Activated B cell treated with CpG ODN at 0.5 μM for 24 hours (primary cell): ENCODE measurements around the gene ZNF296. TPM values are rescaled to one million over a fixed set of nuclear protein-coding genes. Genes with fewer than 3 reads are reported as not detected.

ENCODE experiments used
- ATAC-seq: fragments of 200-7000 bp; cut with Tn5 transposase; one replicate; pipeline ENCODE4 v1.10.0; 2021; ENCODE audit warnings: low read depth, mild to moderate bottlenecking, moderate library complexity
- CTCF ChIA-PET: fragments of 350-600 bp; sonication (Branson Sonifier 250); formaldehyde crosslinking; loops from one replicate; lab custom pipeline; 2021; ENCODE audit warnings: antibody characterized with exemption; lab: Charles Lee
- POLR2A ChIA-PET: fragments of 350-600 bp; sonication (Branson Sonifier 250); formaldehyde crosslinking; loops from one replicate; lab custom pipeline; 2021; ENCODE audit warnings: antibody characterized with exemption; lab: Charles Lee
- DNase-seq: peaks from one replicate; pipeline ENCODE4 v3.0.0; 2022
- H3K27ac Mint-ChIP-seq: one replicate; pipeline ENCODE4 v1.8.0; 2020; ENCODE audit warnings: mixed read lengths
- H3K27me3 Mint-ChIP-seq: one replicate; pipeline ENCODE4 v1.8.0; 2021; ENCODE audit warnings: mixed read lengths
- H3K36me3 Mint-ChIP-seq: one replicate; pipeline ENCODE4 v1.8.0; 2021; ENCODE audit warnings: low read depth, mixed read lengths
- H3K4me1 Mint-ChIP-seq: one replicate; pipeline ENCODE4 v1.8.0; 2021; ENCODE audit warnings: mixed read lengths
- H3K4me3 Mint-ChIP-seq: one replicate; pipeline ENCODE4 v1.8.0; 2020; ENCODE audit warnings: mild to moderate bottlenecking, mixed read lengths
- H3K9me3 Mint-ChIP-seq: one replicate; pipeline ENCODE4 v1.8.0; 2020; ENCODE audit warnings: mixed read lengths
- intact Hi-C: fragments of 100-400 bp; cut with micrococcal nuclease; formaldehyde crosslinking; loops from one replicate; pipeline ENCODE4 v1.15.1; 2024
- total RNA-seq: library from RNA; stranded (reverse); gene quantifications from 2 replicates; pipeline ENCODE4 v1.2.3, GENCODE V29; 2022
- TF ChIP-seq, protein P1 (sequence below): fragments of 200-600 bp; IDR thresholded peaks from one replicate; pipeline ENCODE4 v1.8.0; 2022; ENCODE audit warnings: antibody characterized with exemption, mild to moderate bottlenecking

The ZNF296 gene
- 27.8 and 28.0 TPM in 2 replicates for total RNA-seq

DNA sequence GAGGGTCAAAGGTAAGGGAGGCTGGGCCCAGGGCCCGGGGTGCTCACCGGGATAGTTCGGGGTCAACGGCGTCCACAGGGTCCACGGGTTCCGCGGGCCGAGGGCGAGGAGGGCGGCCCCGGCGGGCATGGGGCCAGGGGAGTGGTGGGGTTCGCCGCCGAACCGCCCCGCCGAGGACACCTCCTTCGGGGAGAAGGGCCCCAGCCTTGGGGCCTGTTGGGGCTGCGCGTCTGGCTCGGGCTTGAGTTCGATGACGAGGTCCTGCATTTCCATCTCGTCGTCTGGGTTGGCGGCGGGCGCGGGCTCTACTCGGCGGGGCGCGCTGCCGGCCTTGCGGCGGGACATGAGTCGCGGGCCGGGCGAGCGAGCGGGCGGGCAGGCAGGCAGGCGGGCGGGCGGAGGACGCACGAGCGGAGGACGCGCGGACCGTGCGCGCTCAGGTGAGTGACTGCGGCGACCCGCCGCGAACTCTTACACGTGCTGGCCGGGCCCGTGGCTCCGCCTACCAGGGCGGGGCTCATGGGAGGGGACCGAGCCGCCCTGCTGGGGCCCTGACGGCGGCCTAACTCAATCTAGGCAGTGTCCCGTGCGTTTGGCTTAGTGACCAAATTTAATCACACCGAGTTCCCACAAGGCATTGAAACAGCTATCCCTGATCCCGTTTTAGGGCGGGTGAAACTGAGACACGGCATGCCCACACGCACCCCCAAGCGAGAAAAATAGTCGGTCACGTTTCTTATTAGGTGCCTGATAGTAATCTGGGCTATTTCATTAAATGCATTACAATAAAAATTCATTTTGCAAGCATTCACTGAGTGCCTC lies at the start of gene ZNF296:
TSS of gene ZNF296 (minus strand) at position 450 of the 822 bp plus-strand sequence. CDS start at position 345, 105 bp downstream.
- Mint-ChIP-seq H3K27me3 (no peaks in the 10 kb centered on the region), H3K27ac (peak within 1 kb of the TSS; percentile 90), H3K36me3 (peaks cover 39% of the 10 kb centered on the region), H3K4me1 (peaks cover 59% of the 10 kb centered on the region), H3K9me3 (no peaks in the 10 kb centered on the region), H3K4me3 (peak within 1 kb of the TSS; percentile 93)
- ChIA-PET POLR2A (interaction anchor here (0.9 to 3.4 kb wide), 10 partner anchors 16 to 186 kb away, joined by 3 to 45 read pairs (median 6); partner anchors contain the start of genes BLOC1S3, CLPTM1, PPP1R37 and RELB), CTCF (no interaction called here)
- TF ChIP-seq, protein P1, sequence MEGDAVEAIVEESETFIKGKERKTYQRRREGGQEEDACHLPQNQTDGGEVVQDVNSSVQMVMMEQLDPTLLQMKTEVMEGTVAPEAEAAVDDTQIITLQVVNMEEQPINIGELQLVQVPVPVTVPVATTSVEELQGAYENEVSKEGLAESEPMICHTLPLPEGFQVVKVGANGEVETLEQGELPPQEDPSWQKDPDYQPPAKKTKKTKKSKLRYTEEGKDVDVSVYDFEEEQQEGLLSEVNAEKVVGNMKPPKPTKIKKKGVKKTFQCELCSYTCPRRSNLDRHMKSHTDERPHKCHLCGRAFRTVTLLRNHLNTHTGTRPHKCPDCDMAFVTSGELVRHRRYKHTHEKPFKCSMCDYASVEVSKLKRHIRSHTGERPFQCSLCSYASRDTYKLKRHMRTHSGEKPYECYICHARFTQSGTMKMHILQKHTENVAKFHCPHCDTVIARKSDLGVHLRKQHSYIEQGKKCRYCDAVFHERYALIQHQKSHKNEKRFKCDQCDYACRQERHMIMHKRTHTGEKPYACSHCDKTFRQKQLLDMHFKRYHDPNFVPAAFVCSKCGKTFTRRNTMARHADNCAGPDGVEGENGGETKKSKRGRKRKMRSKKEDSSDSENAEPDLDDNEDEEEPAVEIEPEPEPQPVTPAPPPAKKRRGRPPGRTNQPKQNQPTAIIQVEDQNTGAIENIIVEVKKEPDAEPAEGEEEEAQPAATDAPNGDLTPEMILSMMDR: no peak
- intact Hi-C loops: loop anchor here (5.0 to 10.0 kb wide), 3 partner anchors 324 to 789 kb away; partner anchors contain the start of genes FOXA3, PPM1N, RTN2 and SYMPK
- ATAC-seq (peak; percentile 50), DNase-seq (peak; percentile 85)

DNA sequence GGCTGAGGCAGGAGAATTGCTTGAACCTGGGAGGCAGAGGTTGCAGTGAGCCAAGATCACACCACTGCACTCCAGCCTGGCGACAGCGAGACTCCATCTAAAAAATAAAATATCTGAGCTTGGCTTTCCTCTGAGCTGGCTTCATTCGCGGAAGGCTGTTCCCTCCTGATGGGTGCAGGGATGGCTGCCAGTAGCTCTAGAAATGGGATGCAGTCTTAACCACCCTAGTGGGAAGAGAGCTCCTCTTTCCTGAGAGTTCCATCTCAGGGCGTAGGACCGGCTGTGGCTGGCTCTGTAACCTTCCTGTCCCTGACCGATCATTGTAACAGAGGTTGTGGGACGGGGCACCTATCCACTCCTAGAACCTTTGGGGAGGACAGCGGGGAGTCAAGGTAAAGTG lies 49.1 kb upstream of the ZNF296 start:
- Mint-ChIP-seq H3K27me3 (no peaks in the 10 kb centered on the region), H3K27ac (no peak overlapping the region), H3K4me1 (peaks cover 42% of the 10 kb centered on the region), H3K9me3 (no peaks in the 10 kb centered on the region), H3K4me3 (no peak overlapping the region), H3K36me3 (peaks cover 6% of the 10 kb centered on the region)
- intact Hi-C loops: loop anchor here (5.0 kb wide), 1 partner anchor 33 kb away; the partner anchor contains the start of gene PPP1R37
- DNase-seq: no peak
- TF ChIP-seq, protein P1: no peak
- CTCF ChIA-PET: interaction anchor here (0.8 to 1.3 kb wide), 3 partner anchors 12 to 66 kb away, joined by 3 to 4 read pairs (median 4); no protein-coding TSS in a partner anchor
- ATAC-seq: no peak
- POLR2A ChIA-PET: interaction anchor here (0.6 to 1.7 kb wide), 3 partner anchors 9 to 49 kb away, joined by 3 to 5 read pairs (median 4); partner anchors contain the start of genes PPP1R37 and ZNF296

DNA sequence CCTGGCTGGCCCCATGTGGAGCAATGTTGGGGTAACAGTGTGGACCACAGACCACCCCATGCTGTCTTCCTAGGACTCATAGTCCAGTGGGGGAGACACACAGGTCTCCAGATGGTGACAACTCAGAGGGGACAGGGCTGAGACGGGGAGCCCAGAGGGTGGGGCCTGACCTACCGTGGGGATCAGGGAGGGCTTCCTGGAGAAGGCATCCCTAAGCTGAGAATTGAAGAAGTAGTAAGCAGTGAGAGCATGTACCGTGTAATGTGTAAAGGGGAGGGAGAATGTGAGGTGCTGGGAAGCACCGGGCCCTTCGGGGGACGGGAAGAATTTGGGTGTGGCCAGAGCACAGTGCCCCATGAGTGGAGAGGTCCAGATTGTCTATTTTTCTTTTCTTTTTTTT lies 47.7 kb upstream of the ZNF296 start:
- CTCF ChIA-PET: no interaction called here
- Mint-ChIP-seq H3K4me1 (peaks cover 54% of the 10 kb centered on the region), H3K27me3 (no peaks in the 10 kb centered on the region), H3K36me3 (peaks cover 6% of the 10 kb centered on the region), H3K4me3 (no peak overlapping the region), H3K9me3 (no peaks in the 10 kb centered on the region), H3K27ac (no peak overlapping the region)
- DNase-seq (no peak), ATAC-seq (no peak)
- POLR2A ChIA-PET: interaction anchor here (1.7 kb wide), 1 partner anchor 48 kb away, joined by 4 read pairs; the partner anchor contains the start of gene ZNF296
- TF ChIP-seq, protein P1: no peak
- intact Hi-C loops: no loop called here

DNA sequence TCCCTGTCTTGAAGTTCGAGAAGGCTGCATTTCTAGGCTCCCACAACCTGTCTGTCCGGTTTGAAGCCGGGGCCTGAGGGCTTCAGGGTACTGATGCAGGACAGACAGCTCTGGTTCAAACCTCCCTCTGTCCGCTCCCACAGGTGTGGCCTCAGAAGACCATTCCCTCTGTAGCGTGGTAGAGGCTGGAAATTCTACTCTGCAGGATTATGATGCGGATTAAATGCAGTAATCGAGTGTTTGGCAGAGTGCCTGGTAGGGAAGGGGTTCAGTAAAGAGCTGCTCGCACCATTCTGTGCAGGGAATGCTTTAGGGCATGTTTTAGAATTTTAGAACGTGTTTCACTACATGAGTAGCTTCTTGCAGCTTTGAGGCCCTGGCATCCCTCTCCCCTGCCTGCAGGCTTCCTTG lies 47.2 kb upstream of the ZNF296 start:
- intact Hi-C loops: no loop called here
- H3K9me3 Mint-ChIP-seq: no peaks in the 10 kb centered on the region
- CTCF ChIA-PET: no interaction called here
- H3K27me3 Mint-ChIP-seq: no peaks in the 10 kb centered on the region
- ATAC-seq (no peak), DNase-seq (no peak)
- H3K27ac Mint-ChIP-seq: no peak overlapping the region
- H3K4me3 Mint-ChIP-seq: no peak overlapping the region
- POLR2A ChIA-PET: no interaction called here
- peaks cover 59% of the 10 kb centered on the region for H3K4me1 Mint-ChIP-seq
- TF ChIP-seq, protein P1: no peak
- H3K36me3 Mint-ChIP-seq: peaks cover 2% of the 10 kb centered on the region

DNA sequence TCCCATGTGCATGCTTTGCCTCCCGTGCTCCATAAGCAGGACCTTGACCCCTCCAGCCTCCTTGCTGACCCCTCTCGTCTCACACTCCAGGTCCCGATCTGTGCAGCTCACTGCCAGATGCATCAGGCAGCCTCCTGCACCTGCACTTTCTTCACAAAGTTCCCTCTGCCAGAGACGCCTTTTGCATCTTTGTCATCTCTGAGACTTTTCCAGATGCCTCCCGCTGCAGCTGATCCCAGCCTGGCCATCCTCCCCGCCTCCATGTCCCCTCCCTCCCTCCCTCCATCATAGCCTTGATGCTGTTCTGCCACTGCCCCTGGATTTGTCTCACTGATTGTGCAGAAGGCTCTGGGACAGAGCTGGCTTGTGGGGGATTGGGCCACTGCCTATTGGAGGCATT lies 46.6 kb upstream of the ZNF296 start:
- Mint-ChIP-seq H3K27me3 (no peaks in the 10 kb centered on the region), H3K9me3 (no peaks in the 10 kb centered on the region), H3K4me1 (peaks cover 65% of the 10 kb centered on the region), H3K4me3 (no peak overlapping the region), H3K27ac (no peak overlapping the region), H3K36me3 (peaks cover 2% of the 10 kb centered on the region)
- no peak for ATAC-seq
- no peak for DNase-seq
- POLR2A ChIA-PET: no interaction called here
- TF ChIP-seq, protein P1: no peak
- intact Hi-C loops: no loop called here
- CTCF ChIA-PET: no interaction called here
